Activated T-helper 9 cell treated with anti-CD3 and anti-CD28 coated beads, Interleukin-2, amount 50 U/mL, for 16 hours (primary cell): ENCODE data around the gene MPST.

Experiments used
- DNase-seq: peaks from one replicate; pipeline ENCODE4 v3.0.0-alpha.2; 2020; ENCODE audit warnings: low read depth

The MPST gene

DNA sequence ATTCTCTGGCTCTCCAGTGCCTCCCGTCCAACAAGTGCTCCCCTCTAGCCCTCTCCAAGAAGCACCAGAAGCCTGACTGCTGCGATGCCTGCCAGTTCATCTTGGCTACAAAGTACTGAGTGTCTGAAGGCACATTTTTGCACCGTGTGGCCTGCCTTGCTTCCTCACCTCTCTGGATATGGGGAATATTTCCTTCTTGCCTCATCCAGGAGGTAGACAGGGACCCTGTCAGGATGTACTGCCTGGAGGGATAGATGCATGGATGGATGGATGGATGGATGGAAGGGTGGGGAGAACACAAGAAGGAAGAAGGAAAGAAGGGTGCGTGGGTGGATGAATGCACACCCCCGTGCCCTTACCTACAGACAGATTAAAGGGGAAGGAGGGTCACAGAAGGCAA lies 59.6 kb downstream of the MPST start:
- DNase-seq = no peak
